Testis (tissue), 3 donors: ENCODE measurements around the gene CSAG1. TPM values are rescaled to one million over a fixed set of nuclear protein-coding genes. Genes with fewer than 3 reads are reported as not detected.
"Not testable (repeated sequence)": the region's sequence is repeated elsewhere in the genome, so short reads cannot be mapped to it uniquely, and the experiment has no call there.

ENCODE experiments used
- DNase-seq: peaks from one replicate; pipeline ENCODE4 v3.0.0-alpha.2; 2019
- H3K27ac ChIP-seq, 2 donors: fragments of 200-600 bp; sonication (generic); one replicate each; pipeline ENCODE4 v1.5.1; 2019
- H3K27me3 ChIP-seq: fragments of 200-600 bp; sonication (generic); one replicate; pipeline ENCODE4 v1.5.1; 2019
- H3K36me3 ChIP-seq: fragments of 200-600 bp; sonication (generic); one replicate; pipeline ENCODE4 v1.5.1; 2017; ENCODE audit warnings: low read depth; ENCODE audit errors: missing control alignments
- H3K4me1 ChIP-seq: fragments of 200-600 bp; sonication (generic); one replicate; pipeline ENCODE4 v1.5.1; 2019
- H3K4me3 ChIP-seq, 2 donors: fragments of 200-600 bp; sonication (generic); one replicate each; pipeline ENCODE4 v1.5.1; 2017 to 2019
- H3K9me3 ChIP-seq: fragments of 200-600 bp; sonication (generic); one replicate; pipeline ENCODE4 v1.5.1; 2017
- POLR2A ChIP-seq: fragments of 450-650 bp; IDR thresholded peaks from one replicate; pipeline ENCODE4 v1.6.1; 2017; ENCODE audit warnings: antibody characterized with exemption, mild to moderate bottlenecking, moderate library complexity
- WGBS, 2 donors: methylation state at CpG; one replicate each; pipeline ENCODE4 v1.1.5; 2018; 5-methylcytosine and 5-hydroxymethylcytosine counted together
- intact Hi-C: fragments of 100-400 bp; cut with DNase I; formaldehyde crosslinking; loops from one replicate; pipeline ENCODE4 v1.15.1; 2023; ENCODE audit warnings: low total_unique reads
- polyA plus RNA-seq: library from polyadenylated mRNA; stranded (reverse); fragments of 350-450 nt; fragmentation: Illumina TruSeq; extraction: RNeasy Lipid Tissue Mini Kit (QIAGEN cat#74804); gene quantifications from one replicate; pipeline ENCODE4 v1.2.3, GENCODE V29; 2014; ENCODE audit warnings: low read depth, low replicate concordance; ENCODE audit not compliant: insufficient read depth
- total RNA-seq, 2 donors: library from RNA; depleted of rRNA; stranded (reverse); fragments of >200 nt; gene quantifications; one replicate each; pipeline ENCODE4 v1.2.3, GENCODE V29; 2016
- TF ChIP-seq, protein P1 (sequence below), 3 experiments: fragments of 450-650 bp in 2 of 3; fragments of 200-600 bp in 1 of 3; sonication (generic) in 1 of 3; IDR thresholded peaks; one replicate each; pipeline ENCODE4 v1.5.1; 2016 to 2019; ENCODE audit warnings: antibody characterized with exemption in 3 of 3, mild to moderate bottlenecking in 2 of 3, moderate library complexity in 1 of 3

The CSAG1 gene
- total and polyA plus RNA-seq, 3 donors from 2014 or later: 0.50 to 3.3 TPM; not detected in 1

DNA sequence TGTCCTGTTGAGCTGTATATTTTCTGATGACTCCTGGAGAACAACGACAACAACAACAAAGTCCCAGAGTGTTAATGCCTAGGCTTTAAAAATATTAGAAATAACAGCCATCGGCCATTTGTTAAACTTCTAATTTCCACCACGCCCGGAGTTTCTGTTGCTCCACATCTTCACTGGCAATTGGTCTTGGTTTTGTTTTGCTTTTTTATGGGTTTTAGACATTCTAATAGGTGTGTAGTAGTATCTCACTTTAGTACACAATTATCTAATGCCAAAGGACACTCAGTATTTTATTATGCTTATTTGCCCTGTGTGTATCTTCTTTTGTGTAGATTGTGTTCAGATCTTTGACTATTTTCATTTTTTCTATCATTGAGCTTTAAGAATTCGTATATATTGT is 5.0 kb upstream of the CSAG1 start:
- no peaks in the 10 kb centered on the region for H3K4me1 ChIP-seq
- DNase-seq: no peak
- H3K27me3 ChIP-seq: no peaks in the 10 kb centered on the region
- H3K36me3 ChIP-seq: no peaks in the 10 kb centered on the region
- intact Hi-C loops: no loop called here
- no peaks in the 10 kb centered on the region for H3K9me3 ChIP-seq
- TF ChIP-seq POLR2A: no peak
- TF ChIP-seq, protein P1, sequence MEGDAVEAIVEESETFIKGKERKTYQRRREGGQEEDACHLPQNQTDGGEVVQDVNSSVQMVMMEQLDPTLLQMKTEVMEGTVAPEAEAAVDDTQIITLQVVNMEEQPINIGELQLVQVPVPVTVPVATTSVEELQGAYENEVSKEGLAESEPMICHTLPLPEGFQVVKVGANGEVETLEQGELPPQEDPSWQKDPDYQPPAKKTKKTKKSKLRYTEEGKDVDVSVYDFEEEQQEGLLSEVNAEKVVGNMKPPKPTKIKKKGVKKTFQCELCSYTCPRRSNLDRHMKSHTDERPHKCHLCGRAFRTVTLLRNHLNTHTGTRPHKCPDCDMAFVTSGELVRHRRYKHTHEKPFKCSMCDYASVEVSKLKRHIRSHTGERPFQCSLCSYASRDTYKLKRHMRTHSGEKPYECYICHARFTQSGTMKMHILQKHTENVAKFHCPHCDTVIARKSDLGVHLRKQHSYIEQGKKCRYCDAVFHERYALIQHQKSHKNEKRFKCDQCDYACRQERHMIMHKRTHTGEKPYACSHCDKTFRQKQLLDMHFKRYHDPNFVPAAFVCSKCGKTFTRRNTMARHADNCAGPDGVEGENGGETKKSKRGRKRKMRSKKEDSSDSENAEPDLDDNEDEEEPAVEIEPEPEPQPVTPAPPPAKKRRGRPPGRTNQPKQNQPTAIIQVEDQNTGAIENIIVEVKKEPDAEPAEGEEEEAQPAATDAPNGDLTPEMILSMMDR (IDR thresholded peaks at IDR 0.05): no peak
- no peak overlapping the region for H3K27ac ChIP-seq
- 88 to 95% methylated on average over 5 of the region's 5 CpGs for WGBS, 2 donors
- no peak overlapping the region for H3K4me3 ChIP-seq

DNA sequence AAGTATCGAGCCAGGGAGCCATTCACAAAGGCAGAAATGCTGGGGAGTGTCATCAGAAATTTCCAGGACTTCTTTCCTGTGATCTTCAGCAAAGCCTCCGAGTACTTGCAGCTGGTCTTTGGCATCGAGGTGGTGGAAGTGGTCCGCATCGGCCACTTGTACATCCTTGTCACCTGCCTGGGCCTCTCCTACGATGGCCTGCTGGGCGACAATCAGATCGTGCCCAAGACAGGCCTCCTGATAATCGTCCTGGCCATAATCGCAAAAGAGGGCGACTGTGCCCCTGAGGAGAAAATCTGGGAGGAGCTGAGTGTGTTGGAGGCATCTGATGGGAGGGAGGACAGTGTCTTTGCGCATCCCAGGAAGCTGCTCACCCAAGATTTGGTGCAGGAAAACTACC is 3.0 kb upstream of the CSAG1 start:
- H3K36me3 ChIP-seq, H3K27me3 ChIP-seq, H3K4me1 ChIP-seq, DNase-seq, H3K27ac ChIP-seq, intact Hi-C loops, H3K9me3 ChIP-seq, H3K4me3 ChIP-seq: not testable (repeated sequence)
- 89% methylated on average over 12 of the region's 12 CpGs; no CpG with 5 or more reads in 1 of the 2 donors for WGBS, 2 donors

DNA sequence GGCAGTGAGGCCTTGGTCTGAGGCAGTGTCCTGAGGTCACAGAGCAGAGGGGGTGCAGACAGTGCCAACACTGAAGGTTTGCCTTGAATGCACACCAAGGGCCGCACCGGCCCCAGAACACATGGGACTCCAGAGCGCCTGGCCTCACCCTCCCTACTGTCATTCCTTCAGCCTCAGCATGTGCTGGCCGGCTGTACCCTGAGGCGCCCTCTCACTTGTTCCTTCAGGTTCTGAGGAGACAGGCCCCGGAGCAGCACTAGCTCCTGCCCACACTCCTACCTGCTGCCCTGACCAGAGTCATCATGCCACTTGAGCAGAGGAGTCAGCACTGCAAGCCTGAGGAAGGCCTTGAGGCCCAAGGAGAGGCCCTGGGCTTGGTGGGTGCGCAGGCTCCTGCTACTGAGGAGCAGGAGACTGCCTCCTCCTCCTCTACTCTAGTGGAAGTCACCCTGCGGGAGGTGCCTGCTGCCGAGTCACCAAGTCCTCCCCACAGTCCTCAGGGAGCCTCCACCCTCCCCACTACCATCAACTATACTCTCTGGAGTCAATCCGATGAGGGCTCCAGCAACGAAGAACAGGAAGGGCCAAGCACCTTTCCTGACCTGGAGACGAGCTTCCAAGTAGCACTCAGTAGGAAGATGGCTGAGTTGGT is 2.5 kb upstream of the CSAG1 start:
- Histone ChIP-seq H3K4me1 (no peaks in the 10 kb centered on the region), H3K27ac (no peak overlapping the region), H3K27me3 (no peaks in the 10 kb centered on the region), H3K36me3 (no peaks in the 10 kb centered on the region), H3K4me3 (no peak overlapping the region), H3K9me3 (no peaks in the 10 kb centered on the region)
- DNase-seq: no peak
- TF ChIP-seq POLR2A: no peak
- TF ChIP-seq, protein P1 (IDR thresholded peaks at IDR 0.05): no peak
- WGBS, 2 donors: 100% methylated on average over 7 of the region's 12 CpGs; no CpG with 5 or more reads in 1 of the 2 donors
- intact Hi-C loops: no loop called here

DNA sequence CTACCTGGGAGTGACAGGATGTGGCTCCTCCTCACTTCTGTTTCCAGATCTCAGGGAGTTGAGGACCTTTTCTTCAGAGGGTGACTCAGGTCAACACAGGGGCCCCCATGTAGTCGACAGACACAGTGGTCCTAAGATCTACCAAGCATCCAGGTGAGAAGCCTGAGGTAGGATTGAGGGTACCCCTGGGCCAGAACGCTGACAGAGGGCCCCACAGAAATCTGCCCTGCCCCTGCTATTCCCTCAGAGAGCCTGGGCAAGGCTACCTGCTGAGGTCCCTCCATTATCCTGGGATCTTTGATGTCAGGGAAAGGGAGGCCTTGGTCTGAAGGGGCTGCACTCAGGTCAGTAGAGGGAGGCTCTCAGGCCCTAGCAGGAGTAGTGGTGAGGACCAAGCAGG is 1.6 kb upstream of the CSAG1 start:
- no peak overlapping the region for H3K27ac ChIP-seq
- H3K36me3 ChIP-seq: no peaks in the 10 kb centered on the region
- H3K4me3 ChIP-seq: no peak overlapping the region
- H3K27me3 ChIP-seq: no peaks in the 10 kb centered on the region
- 94% methylated on average over 2 of the region's 2 CpGs; no CpG with 5 or more reads in 1 of the 2 donors for WGBS, 2 donors
- no peak for TF ChIP-seq POLR2A
- TF ChIP-seq, protein P1 (IDR thresholded peaks at IDR 0.05): no peak
- intact Hi-C loops: no loop called here
- no peaks in the 10 kb centered on the region for H3K4me1 ChIP-seq
- H3K9me3 ChIP-seq: no peaks in the 10 kb centered on the region
- no peak for DNase-seq

DNA sequence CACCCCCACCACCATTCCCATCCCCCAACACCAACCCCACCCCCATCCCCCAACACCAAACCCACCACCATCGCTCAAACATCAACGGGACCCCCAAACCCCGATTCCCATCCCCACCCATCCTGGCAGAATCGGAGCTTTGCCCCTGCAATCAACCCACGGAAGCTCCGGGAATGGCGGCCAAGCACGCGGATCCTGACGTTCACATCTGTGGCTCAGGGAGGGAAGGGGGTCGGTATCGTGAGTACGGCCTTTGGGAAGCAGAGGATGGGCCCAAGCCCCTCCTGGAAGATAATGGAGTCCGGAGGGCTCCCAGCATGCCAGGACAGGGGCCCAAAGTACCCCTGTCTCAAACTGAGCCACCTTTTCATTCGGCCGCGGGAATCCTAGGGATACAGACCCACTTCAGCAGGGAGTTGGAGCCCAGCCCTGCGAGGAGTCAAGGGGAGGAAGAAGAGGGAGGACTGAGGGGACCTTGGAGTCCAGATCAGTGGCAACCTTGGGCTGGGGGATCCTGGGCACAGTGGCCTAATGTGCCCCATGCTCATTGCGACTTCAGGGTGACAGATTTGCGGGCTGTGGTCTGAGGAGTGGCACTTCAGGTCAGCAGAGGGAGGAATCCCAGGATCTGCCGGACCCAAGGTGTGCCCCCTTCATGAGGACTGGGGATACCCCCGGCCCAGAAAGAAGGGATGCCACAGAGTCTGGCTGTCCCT is 780 bp upstream of the CSAG1 start:
- 69 to 87% methylated on average over 9 of the region's 22 CpGs for WGBS, 2 donors
- H3K4me3 ChIP-seq, H3K36me3 ChIP-seq, H3K4me1 ChIP-seq, intact Hi-C loops, H3K9me3 ChIP-seq, H3K27me3 ChIP-seq, DNase-seq, H3K27ac ChIP-seq: not testable (repeated sequence)

DNA sequence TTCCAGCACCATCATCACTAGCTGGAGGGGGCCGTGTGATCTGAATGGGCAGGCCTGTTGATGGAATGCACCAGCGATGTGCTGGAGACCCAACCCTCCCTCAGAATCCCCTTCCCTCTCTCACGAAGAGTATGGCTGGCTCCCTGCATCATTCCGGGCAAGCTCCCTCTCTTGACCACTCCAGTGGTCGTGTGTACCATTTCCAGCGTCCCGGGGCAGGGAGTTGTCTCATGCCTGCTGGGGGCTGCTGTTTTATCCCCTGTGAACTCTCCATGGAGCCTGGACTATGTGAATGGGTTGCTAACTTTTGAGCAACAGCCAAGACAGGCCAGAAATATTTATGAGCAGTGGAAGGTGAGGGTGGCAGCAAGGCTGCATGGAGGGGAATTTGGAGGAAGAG is 8.1 kb downstream of the CSAG1 start:
- no peak for DNase-seq
- Histone ChIP-seq H3K4me3 (no peak overlapping the region), H3K4me1 (no peaks in the 10 kb centered on the region), H3K9me3 (no peaks in the 10 kb centered on the region), H3K27me3 (no peaks in the 10 kb centered on the region), H3K27ac (no peak overlapping the region), H3K36me3 (no peaks in the 10 kb centered on the region)
- intact Hi-C loops: no loop called here
- 88 to 93% methylated on average over 4 to 7 of the region's 7 CpGs for WGBS, 2 donors
- TF ChIP-seq, protein P1 (IDR thresholded peaks at IDR 0.05): no peak
- TF ChIP-seq POLR2A: no peak

DNA sequence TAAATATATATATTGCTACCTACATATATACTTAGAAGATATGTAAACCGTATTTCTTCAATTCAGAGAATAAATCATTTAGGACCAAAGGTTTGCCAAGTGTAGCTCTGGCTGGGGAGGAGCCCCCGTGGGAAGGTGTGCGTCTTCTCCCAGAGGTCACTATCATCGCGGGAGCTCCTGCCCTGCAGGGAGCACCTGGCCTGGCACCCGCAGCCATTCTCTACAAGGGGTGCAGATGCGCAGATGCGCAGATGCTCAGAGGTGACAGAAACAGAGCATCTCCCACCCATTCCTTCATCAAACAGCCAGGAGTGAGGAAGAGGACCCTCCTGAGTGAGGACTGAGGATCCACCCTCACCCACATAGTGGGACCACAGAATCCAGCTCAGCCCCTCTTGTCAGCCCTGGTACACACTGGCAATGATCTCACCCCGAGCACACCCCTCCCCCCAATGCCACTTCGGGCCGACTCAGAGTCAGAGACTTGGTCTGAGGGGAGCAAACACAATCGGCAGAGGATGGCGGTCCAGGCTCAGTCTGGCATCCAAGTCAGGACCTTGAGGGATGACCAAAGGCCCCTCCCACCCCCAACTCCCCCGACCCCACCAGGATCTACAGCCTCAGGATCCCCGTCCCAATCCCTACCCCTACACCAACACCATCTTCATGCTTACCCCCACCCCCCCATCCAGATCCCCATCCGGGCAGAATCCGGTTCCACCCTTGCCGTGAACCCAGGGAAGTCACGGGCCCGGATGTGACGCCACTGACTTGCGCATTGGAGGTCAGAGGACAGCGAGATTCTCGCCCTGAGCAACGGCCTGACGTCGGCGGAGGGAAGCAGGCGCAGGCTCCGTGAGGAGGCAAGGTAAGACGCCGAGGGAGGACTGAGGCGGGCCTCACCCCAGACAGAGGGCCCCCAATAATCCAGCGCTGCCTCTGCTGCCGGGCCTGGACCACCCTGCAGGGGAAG is 19.4 kb downstream of the CSAG1 start, which contains the start of gene MAGEA2B:
MAGEA2B (plus strand) TSS at position 814 of the 973 bp plus-strand sequence. CDS start 2,479 bp downstream, outside the sequence.
- H3K27me3 ChIP-seq, DNase-seq, H3K4me3 ChIP-seq, H3K36me3 ChIP-seq, H3K9me3 ChIP-seq, intact Hi-C loops, H3K4me1 ChIP-seq, H3K27ac ChIP-seq: not testable (repeated sequence)
- no CpG with 5 or more reads among the region's 35 CpGs for WGBS, 2 donors
